GM23338 (cell line): ENCODE results near the gene HOXA1.

Experiments used
- POLR2AphosphoS5 ChIP-seq: IDR thresholded peaks from 2 replicates; pipeline ENCODE4 v1.6.1; 2016; ENCODE audit warnings: antibody characterized with exemption, low read depth
- ZNF331 ChIP-seq: fragments of 250-450 bp; sonication (Bioruptor Pico); IDR thresholded peaks from 2 replicates; pipeline ENCODE4 v1.5.0; 2020; ENCODE audit warnings: low read depth, mild to moderate bottlenecking, moderate library complexity
- TF ChIP-seq, protein P1 (sequence below), 2 experiments: fragments of 200-600 bp in 1 of 2; sonication (generic) in 1 of 2; conservative IDR thresholded peaks; 2 replicates each; pipeline versions ENCODE4 v1.5.1 to v1.6.1; 2016 to 2017; ENCODE audit warnings: antibody characterized with exemption in 2 of 2, low read depth in 2 of 2, mild to moderate bottlenecking in 2 of 2, moderate library complexity in 1 of 2

DNA sequence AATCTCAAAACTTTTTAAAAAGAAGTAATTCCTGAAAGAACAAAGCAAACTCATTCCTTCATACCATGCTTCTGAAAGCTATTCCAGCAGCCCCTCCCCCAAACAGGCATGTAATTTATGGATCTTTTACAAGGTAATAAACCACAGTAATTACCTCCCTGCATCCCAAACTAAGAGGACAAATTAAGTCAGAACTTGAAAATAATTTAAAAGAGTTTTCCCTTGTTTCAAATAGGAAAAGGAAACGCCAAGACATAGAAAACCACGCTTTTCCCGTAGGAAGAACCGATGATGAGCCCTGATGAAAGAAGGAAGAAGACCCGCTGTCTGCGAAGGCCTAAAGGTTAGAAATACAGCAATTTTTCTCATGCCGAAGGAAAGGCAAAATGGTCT lies 25.9 kb upstream of the HOXA1 start:
- TF ChIP-seq, protein P1, sequence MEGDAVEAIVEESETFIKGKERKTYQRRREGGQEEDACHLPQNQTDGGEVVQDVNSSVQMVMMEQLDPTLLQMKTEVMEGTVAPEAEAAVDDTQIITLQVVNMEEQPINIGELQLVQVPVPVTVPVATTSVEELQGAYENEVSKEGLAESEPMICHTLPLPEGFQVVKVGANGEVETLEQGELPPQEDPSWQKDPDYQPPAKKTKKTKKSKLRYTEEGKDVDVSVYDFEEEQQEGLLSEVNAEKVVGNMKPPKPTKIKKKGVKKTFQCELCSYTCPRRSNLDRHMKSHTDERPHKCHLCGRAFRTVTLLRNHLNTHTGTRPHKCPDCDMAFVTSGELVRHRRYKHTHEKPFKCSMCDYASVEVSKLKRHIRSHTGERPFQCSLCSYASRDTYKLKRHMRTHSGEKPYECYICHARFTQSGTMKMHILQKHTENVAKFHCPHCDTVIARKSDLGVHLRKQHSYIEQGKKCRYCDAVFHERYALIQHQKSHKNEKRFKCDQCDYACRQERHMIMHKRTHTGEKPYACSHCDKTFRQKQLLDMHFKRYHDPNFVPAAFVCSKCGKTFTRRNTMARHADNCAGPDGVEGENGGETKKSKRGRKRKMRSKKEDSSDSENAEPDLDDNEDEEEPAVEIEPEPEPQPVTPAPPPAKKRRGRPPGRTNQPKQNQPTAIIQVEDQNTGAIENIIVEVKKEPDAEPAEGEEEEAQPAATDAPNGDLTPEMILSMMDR (conservative IDR thresholded peaks at IDR 0.05; ENCODE audit: low read depth in 2 of 2): no peak
- TF ChIP-seq ZNF331 (CRISPR knock-in tag) (no peak), POLR2AphosphoS5 (no peak)
